Suprapubic skin (tissue), 3 donors: ENCODE data around the gene ERC2.

Experiments
- EP300 ChIP-seq: sonication (generic); formaldehyde crosslinking; IDR thresholded peaks from one replicate; pipeline ENCODE4 v1.6.1; 2017; ENCODE audit warnings: antibody characterized with exemption
- POLR2A ChIP-seq, 2 donors: fragments of 450-650 bp; IDR thresholded peaks; one replicate each; pipeline ENCODE4 v1.6.1; 2017; ENCODE audit warnings: antibody characterized with exemption in 2 of 2, mild to moderate bottlenecking in 2 of 2, moderate library complexity in 2 of 2
- TF ChIP-seq, protein P1 (sequence below), 2 donors: fragments of 200-600 bp in 1 of 2; fragments of 450-650 bp in 1 of 2; sonication (generic) in 1 of 2; IDR thresholded peaks; one replicate each; pipeline ENCODE4 v1.5.1; 2016 to 2019; ENCODE audit warnings: antibody characterized with exemption in 2 of 2, mild to moderate bottlenecking in 1 of 2, moderate library complexity in 1 of 2

DNA sequence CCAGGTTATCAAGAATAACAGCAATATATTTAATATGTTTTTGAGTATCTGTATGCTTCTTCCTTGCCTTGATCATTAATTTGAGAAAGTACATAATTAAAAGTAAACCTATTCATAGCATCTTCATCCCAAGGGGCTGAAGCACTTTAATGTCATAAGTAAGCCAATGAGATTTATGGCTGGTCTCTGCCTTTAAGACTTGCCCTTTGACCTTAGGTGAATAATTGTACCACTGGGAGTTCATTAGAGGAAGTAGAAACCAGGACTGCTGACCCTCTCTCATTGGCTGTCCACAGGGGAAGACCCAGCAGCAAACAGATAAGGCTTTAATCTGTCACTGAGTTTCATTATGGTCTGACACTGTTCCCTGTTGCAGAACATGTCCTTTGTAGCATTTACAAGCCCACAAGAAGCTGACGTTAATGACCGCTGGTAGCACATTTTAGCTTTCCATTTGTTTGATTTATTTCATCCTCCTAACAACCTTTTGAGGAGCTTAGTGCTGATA is 16.3 kb upstream of the ERC2 start:
- TF ChIP-seq, protein P1, sequence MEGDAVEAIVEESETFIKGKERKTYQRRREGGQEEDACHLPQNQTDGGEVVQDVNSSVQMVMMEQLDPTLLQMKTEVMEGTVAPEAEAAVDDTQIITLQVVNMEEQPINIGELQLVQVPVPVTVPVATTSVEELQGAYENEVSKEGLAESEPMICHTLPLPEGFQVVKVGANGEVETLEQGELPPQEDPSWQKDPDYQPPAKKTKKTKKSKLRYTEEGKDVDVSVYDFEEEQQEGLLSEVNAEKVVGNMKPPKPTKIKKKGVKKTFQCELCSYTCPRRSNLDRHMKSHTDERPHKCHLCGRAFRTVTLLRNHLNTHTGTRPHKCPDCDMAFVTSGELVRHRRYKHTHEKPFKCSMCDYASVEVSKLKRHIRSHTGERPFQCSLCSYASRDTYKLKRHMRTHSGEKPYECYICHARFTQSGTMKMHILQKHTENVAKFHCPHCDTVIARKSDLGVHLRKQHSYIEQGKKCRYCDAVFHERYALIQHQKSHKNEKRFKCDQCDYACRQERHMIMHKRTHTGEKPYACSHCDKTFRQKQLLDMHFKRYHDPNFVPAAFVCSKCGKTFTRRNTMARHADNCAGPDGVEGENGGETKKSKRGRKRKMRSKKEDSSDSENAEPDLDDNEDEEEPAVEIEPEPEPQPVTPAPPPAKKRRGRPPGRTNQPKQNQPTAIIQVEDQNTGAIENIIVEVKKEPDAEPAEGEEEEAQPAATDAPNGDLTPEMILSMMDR (IDR thresholded peaks at IDR 0.05), result no peak
- no peak for TF ChIP-seq POLR2A (IDR thresholded peaks at IDR 0.05)
- no peak for TF ChIP-seq EP300
